Astrocyte of the spinal cord (primary cell): ENCODE measurements around the gene KRTAP5-1.

Source experiments
- DNase-seq: peaks from one replicate; pipeline ENCODE4 v3.0.0; 2011; ENCODE audit warnings: low read depth, low spot score
- H3K4me3 ChIP-seq: 2 replicates; pipeline ENCODE4 v1.5.1; 2011; ENCODE audit warnings: low read depth, mild to moderate bottlenecking, low read length, moderate library complexity
- CTCF ChIP-seq: IDR thresholded peaks from 2 replicates; pipeline ENCODE4 v1.5.1; 2012; ENCODE audit warnings: low read depth, mild to moderate bottlenecking, low read length, inconsistent platforms
- in situ Hi-C: cut with HindIII; loops from 2 replicates; pipeline ENCODE4 v1.10.0; 2017; ENCODE audit warnings: low sequenced_read_pairs

KRTAP5-1 gene

DNA sequence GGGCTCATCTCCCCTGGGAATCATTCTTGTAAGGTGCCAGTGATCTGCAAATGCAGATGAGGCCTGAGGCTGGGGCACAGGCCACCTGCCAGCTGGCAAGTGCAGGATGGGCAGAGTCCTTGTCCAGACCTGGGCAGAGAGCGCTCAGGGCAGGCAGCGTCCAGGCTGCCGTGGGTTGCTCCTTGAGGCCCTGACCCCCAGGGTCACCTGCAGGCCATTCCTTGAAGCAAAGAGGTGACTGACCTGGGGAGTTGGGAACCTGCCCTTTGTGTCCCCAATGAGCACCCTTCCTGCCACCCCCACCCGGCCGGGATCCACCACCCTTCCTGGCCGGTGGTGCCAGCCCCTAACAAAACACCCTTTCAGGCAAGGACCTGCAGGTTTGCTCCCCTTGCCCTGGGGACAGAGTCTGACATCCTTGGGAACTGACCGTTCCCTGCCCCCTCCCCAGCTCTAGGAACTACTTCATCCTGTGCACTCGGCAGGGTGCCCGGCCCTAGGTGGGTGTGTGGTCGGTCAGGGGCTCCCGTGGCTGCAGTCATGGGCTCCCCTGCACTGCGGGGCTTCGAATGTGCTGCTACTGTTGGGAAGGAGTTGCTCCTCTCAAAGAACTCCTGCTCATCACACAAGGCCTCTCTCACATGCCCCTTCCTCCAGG is 41.3 kb downstream of the KRTAP5-1 start:
- in situ Hi-C loops: no loop called here
- no peak for TF ChIP-seq CTCF
- H3K4me3 ChIP-seq: no peak overlapping the region

DNA sequence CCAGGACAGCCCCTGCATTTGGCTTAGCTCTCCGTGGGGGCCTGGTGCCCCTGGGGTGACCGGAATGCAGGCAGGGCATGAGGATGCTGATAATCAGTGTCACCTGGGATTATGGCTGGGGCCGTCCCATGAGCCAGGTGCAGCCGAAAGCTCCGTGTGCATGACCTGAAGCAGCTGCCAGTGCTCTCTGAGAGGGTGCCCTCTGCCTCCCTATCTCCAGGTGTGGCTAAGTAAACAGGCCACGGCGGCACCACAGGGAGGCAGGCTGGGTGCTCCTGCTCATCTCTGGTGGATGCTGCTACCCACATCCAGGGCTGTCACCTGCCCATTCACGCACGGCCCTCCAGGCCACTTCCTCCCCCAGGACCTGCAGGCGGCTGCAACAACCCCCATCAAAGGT is 42.8 kb downstream of the KRTAP5-1 start:
- TF ChIP-seq CTCF: no peak
- no peak overlapping the region for H3K4me3 ChIP-seq
- no peak for DNase-seq
- in situ Hi-C loops: no loop called here

More for the DNA sequence above, 41.3 kb downstream of the KRTAP5-1 start:
- DNase-seq: no peak

DNA sequence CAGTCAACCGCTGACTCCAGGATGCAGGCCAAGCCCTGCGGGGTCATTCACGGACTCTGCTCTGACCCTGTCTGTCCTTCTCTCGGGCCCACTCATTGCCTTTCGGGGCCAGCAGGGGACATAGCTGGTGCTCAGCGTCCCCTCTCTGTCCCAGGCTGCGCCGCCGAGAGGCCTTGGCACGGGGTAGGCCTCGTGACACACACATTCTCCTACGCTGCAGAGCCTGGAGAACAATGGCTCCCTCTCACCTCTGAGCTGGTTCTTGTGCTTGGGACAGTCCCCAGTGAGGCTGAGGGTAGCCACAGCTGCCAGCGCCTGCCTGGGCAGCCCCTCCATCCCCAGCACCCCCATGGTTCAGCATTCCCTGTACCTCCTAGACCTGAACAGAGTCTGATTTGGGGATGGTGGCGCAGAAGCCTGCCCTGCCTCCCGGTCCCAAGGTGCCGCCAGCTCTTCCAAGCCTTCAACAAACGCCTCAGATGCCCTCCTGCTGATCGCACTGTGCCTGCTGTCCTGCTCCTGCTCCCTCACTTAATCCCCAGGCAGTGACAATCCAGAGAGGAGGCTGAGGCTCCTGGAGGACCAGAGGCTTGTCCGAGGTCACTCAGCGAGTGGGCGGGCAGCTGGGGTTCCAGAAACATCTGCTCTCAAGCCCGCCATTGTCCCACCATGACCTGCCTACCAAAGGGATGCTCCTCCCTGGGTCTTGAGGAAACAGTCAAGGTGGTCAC is 43.4 kb downstream of the KRTAP5-1 start:
- no peak for DNase-seq
- no peak for TF ChIP-seq CTCF
- in situ Hi-C loops: no loop called here

GRCh38 chr11:1540074-1540473 is 45.0 kb downstream of the KRTAP5-1 start:
- no peak for TF ChIP-seq CTCF
- no peak for DNase-seq
- in situ Hi-C loops: no loop called here
- no peak overlapping the region for H3K4me3 ChIP-seq

More for the DNA sequence above, 43.4 kb downstream of the KRTAP5-1 start:
- no peak overlapping the region for H3K4me3 ChIP-seq

GRCh38 chr11:1538153-1538552 is 46.9 kb downstream of the KRTAP5-1 start:
- no peak overlapping the region for H3K4me3 ChIP-seq
- no peak for DNase-seq
- no peak for TF ChIP-seq CTCF
- in situ Hi-C loops: no loop called here

GRCh38 chr11:1536065-1536843 is 48.8 kb downstream of the KRTAP5-1 start:
- in situ Hi-C loops: no loop called here
- no peak overlapping the region for H3K4me3 ChIP-seq
- TF ChIP-seq CTCF: no peak
- no peak for DNase-seq
